Epithelial cell of proximal tubule (primary cell): ENCODE measurements around the gene ZBTB8A. TPM values are rescaled to one million over a fixed set of nuclear protein-coding genes. Genes with fewer than 3 reads are reported as not detected.

ENCODE experiments used
- DNase-seq: peaks from one replicate; pipeline ENCODE4 v3.0.0-alpha.2; 2011; ENCODE audit warnings: low read depth
- H3K4me3 ChIP-seq: 2 replicates; pipeline ENCODE4 v1.5.1; 2011; ENCODE audit warnings: low read depth, mild to moderate bottlenecking, low read length
- CTCF ChIP-seq: conservative IDR thresholded peaks from 2 replicates; pipeline ENCODE4 v1.5.1; 2012; ENCODE audit warnings: low read depth, mild to moderate bottlenecking, low read length
- total RNA-seq: library from RNA; depleted of rRNA; stranded (reverse); fragments of >200 nt; gene quantifications from 2 replicates; pipeline ENCODE4 v1.2.3, GENCODE V29; 2015

The ZBTB8A gene
- total RNA-seq, result 3.2 and 4.4 TPM in 2 replicates

GRCh38 chr1:32538887-32539583 is at the start of gene ZBTB8A:
TSS of gene ZBTB8A (plus strand) at chr1:32539427. CDS start at chr1:32592932, 53,505 bp downstream.
- H3K4me3 ChIP-seq, result peak within 1 kb of the TSS; percentile 66
- no peak for DNase-seq
- TF ChIP-seq CTCF, result no peak

GRCh38 chr1:32489774-32490454 is 49.3 kb upstream of the ZBTB8A start:
- no peak for TF ChIP-seq CTCF
- no peak overlapping the region for H3K4me3 ChIP-seq
- DNase-seq, result no peak

DNA sequence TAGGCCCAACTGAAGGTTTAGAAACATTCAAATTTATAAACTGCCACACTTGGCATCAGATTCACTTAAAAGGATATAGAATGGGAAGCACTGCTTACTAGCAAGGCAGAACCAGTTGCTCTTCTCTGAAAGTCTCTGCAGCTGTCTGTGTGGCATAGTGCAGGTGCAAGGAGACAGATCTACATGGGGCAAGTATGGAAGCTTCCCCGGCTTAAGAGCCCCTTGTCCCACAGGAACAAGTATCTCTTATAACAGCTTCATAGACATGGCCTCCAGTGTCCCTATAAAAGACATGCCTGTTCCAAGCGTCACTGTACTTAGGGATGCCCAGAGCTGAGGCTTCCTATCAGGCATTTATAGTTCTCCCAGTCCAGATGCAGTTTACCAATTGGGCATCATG is 47.8 kb upstream of the ZBTB8A start:
- TF ChIP-seq CTCF, result no peak
- no peak for DNase-seq
- no peak overlapping the region for H3K4me3 ChIP-seq

DNA sequence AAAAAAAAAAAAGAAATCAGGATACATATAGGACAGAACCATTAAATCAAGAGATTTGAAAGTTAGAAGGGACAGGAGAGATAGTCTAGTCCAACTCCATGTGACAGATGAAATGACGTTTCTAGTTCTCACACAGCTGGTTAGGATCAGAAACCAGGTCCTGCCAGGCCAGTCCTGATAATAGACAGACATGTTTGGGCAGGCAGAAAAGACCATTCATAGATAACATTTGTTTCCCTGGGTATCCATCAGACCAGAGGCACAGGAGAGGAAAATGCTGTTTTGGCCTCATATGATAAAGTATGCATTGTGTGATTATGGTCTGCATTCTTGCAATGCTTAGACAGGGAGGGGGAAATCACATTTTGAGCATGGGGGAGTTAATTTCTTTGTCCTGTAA is 45.0 kb upstream of the ZBTB8A start:
- no peak for TF ChIP-seq CTCF
- no peak for DNase-seq
- H3K4me3 ChIP-seq, result no peak overlapping the region

GRCh38 chr1:32494711-32495337 is 44.4 kb upstream of the ZBTB8A start:
- TF ChIP-seq CTCF, result no peak
- no peak overlapping the region for H3K4me3 ChIP-seq
- no peak for DNase-seq

GRCh38 chr1:32496127-32496526 is 43.1 kb upstream of the ZBTB8A start:
- TF ChIP-seq CTCF, result no peak
- no peak for DNase-seq
- no peak overlapping the region for H3K4me3 ChIP-seq
